OCI-LY7 (cell line): ENCODE data around the gene SCD.

Experiments
- CTCF ChIP-seq: fragments of 200-600 bp; sonication (generic); conservative IDR thresholded peaks from 2 replicates; pipeline ENCODE4 v1.5.1; 2014; ENCODE audit warnings: mild to moderate bottlenecking, antibody characterized with exemption, low read length, moderate library complexity, mixed read lengths
- EZH2phosphoT487 ChIP-seq: fragments of 200-600 bp; sonication (generic); IDR thresholded peaks from 2 replicates; pipeline ENCODE4 v1.6.1; 2018; ENCODE audit warnings: low read depth, borderline replicate concordance, mild to moderate bottlenecking, mixed run types, antibody characterized with exemption, low read length, moderate library complexity, mixed read lengths

DNA sequence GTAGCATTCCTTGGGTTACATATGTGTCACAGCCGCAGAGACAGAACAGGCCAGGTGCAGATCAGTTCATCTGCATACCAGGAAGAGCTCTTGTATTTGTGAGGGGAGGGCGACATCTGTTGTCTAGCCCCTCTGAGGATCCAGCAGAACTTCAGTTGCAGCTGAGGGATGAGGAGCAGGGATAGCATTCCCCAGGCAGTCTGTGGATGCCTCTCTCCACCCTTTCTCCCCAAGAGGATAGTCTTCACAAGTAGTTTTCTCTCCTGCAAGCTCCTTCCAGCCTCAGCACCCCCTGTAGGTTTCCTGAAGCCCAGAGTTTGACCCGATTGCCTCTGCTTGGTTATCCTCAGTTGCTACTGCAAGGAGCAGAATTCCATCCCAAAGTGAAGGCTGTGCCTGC lies 2.6 kb downstream of the SCD start:
- TF ChIP-seq CTCF: no peak
- no peak for TF ChIP-seq EZH2phosphoT487
